Loucy (cell line): ENCODE results near the gene ADARB2.

ENCODE experiments used
- H2AFZ ChIP-seq: fragments of 200-600 bp; sonication (generic); 2 replicates; pipeline ENCODE4 v1.6.0; 2016; ENCODE audit warnings: antibody characterized with exemption, mild to moderate bottlenecking, low read length, moderate library complexity
- H3F3A ChIP-seq: fragments of 200-600 bp; 2 replicates; pipeline ENCODE4 v1.6.0; 2016; ENCODE audit warnings: antibody characterized with exemption, low read depth, mild to moderate bottlenecking
- H3K27me3 ChIP-seq: fragments of 200-600 bp; sonication (generic); 2 replicates; pipeline ENCODE4 v1.6.1; 2014; ENCODE audit warnings: low read length, mild to moderate bottlenecking; ENCODE audit not compliant: insufficient read depth, poor library complexity, severe bottlenecking
- H3K36me3 ChIP-seq: fragments of 200-600 bp; sonication (generic); 2 replicates; pipeline ENCODE4 v1.6.1; 2016; ENCODE audit warnings: low read length; ENCODE audit not compliant: insufficient read depth
- H3K4me1 ChIP-seq: fragments of 200-600 bp; sonication (generic); 2 replicates; pipeline ENCODE4 v1.5.1; 2014; ENCODE audit warnings: low read length, mild to moderate bottlenecking; ENCODE audit not compliant: insufficient read depth, poor library complexity, severe bottlenecking
- H3K4me2 ChIP-seq: fragments of 200-600 bp; sonication (generic); 2 replicates; pipeline ENCODE4 v1.6.0; 2014; ENCODE audit warnings: antibody characterized with exemption, low read length, low read depth, mild to moderate bottlenecking; ENCODE audit not compliant: poor library complexity, severe bottlenecking
- H3K4me3 ChIP-seq: fragments of 200-600 bp; sonication (generic); 2 replicates; pipeline ENCODE4 v1.5.1; 2014; ENCODE audit warnings: low read length, mild to moderate bottlenecking, mixed read lengths; ENCODE audit not compliant: poor library complexity, severe bottlenecking
- H3K79me2 ChIP-seq: fragments of 200-600 bp; sonication (generic); 2 replicates; pipeline ENCODE4 v1.6.1; 2014; ENCODE audit warnings: low read length; ENCODE audit not compliant: insufficient read depth
- H3K9ac ChIP-seq: fragments of 200-600 bp; sonication (generic); 2 replicates; pipeline ENCODE4 v1.6.0; 2014; ENCODE audit warnings: mild to moderate bottlenecking, low read depth, low read length, moderate library complexity; ENCODE audit not compliant: poor library complexity, severe bottlenecking
- H3K9me2 ChIP-seq: fragments of 200-600 bp; sonication (generic); replicated peaks from 2 replicates; pipeline ENCODE4 v1.6.1; 2016; ENCODE audit warnings: low read depth, low read length, mixed read lengths
- H3K9me3 ChIP-seq: fragments of 200-600 bp; sonication (generic); 2 replicates; pipeline ENCODE4 v1.6.1; 2014; ENCODE audit warnings: mild to moderate bottlenecking, antibody characterized with exemption, low read length, low read depth; ENCODE audit not compliant: insufficient read depth
- H4K20me1 ChIP-seq: fragments of 200-600 bp; sonication (generic); 2 replicates; pipeline ENCODE4 v1.6.0; 2014; ENCODE audit warnings: antibody characterized with exemption, low read length, mild to moderate bottlenecking; ENCODE audit not compliant: insufficient read depth, poor library complexity, severe bottlenecking
- CTCF ChIP-seq: fragments of 200-600 bp; sonication (generic); conservative IDR thresholded peaks from 2 replicates; pipeline ENCODE4 v1.5.1; 2014; ENCODE audit warnings: mild to moderate bottlenecking, antibody characterized with exemption, low read length
- EZH2phosphoT487 ChIP-seq: fragments of 200-600 bp; IDR thresholded peaks from 2 replicates; pipeline ENCODE4 v1.6.1; 2018; ENCODE audit warnings: antibody characterized with exemption, mild to moderate bottlenecking, moderate library complexity, borderline replicate concordance

ADARB2 gene

DNA sequence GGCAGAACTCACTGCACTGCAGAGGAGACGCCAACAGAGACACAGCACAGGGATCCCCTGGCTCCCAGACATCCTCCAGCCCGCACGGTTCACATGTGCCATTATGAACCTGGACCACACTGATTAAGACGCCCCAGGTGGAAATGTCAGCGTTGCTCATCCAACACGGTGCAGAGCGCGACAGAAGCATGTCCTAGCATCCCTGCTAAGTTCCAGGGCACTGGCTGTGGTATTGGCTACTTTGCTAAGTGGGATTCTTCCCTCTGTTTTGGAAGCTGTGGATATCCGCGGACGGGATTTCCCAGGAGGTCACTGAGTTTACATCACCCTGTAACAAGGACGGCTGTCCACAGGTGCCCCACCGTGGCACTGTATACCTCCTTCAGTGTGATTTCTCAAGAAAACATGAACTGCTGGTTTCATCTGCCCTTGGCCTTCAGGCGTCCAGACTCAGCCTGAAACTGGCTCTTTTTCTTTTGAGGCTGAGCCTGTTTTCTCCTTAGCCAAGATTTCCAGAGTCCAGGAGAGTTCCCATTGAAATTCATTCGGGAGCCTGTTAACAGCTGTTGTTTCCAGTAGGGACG lies 357.1 kb downstream of the ADARB2 start:
- Histone ChIP-seq H3K4me3 (no peak overlapping the region), H4K20me1 (no peaks in the 10 kb centered on the region), H3K79me2 (no peaks in the 10 kb centered on the region), H3K4me1 (no peaks in the 10 kb centered on the region), H3K27me3 (no peaks in the 10 kb centered on the region), H3K4me2 (no peak overlapping the region), H3F3A (no peaks in the 10 kb centered on the region), H3K9me3 (no peaks in the 10 kb centered on the region), H2AFZ (no peak overlapping the region), H3K9ac (no peak overlapping the region), H3K9me2 (no peaks in the 10 kb centered on the region), H3K36me3 (no peaks in the 10 kb centered on the region)
- TF ChIP-seq CTCF, result no peak
- TF ChIP-seq EZH2phosphoT487, result no peak

- Histone ChIP-seq H4K20me1 (no peaks in the 10 kb centered on the region), H3K9ac (no peak overlapping the region), H3F3A (no peaks in the 10 kb centered on the region), H3K4me3 (no peak overlapping the region), H3K4me2 (no peak overlapping the region), H3K79me2 (no peaks in the 10 kb centered on the region), H3K27me3 (no peaks in the 10 kb centered on the region), H3K9me2 (no peaks in the 10 kb centered on the region), H2AFZ (no peak overlapping the region), H3K4me1 (no peaks in the 10 kb centered on the region), H3K36me3 (no peaks in the 10 kb centered on the region), H3K9me3 (no peaks in the 10 kb centered on the region)
- TF ChIP-seq EZH2phosphoT487, result no peak
- TF ChIP-seq CTCF, result peak; percentile 55
Measured at GRCh38 chr10:1379601-1380000, 357.7 kb downstream of the ADARB2 start.

- H3K4me3 ChIP-seq, result no peak overlapping the region
- no peaks in the 10 kb centered on the region for H3K79me2 ChIP-seq
- H4K20me1 ChIP-seq, result no peaks in the 10 kb centered on the region
- H3K4me2 ChIP-seq, result no peak overlapping the region
- no peaks in the 10 kb centered on the region for H3F3A ChIP-seq
- H3K9me3 ChIP-seq, result no peaks in the 10 kb centered on the region
- no peak for TF ChIP-seq EZH2phosphoT487
- no peak for TF ChIP-seq CTCF
- no peak overlapping the region for H3K9ac ChIP-seq
- H3K27me3 ChIP-seq, result no peaks in the 10 kb centered on the region
- no peaks in the 10 kb centered on the region for H3K4me1 ChIP-seq
- no peak overlapping the region for H2AFZ ChIP-seq
- H3K9me2 ChIP-seq, result no peaks in the 10 kb centered on the region
- no peaks in the 10 kb centered on the region for H3K36me3 ChIP-seq
Measured at GRCh38 chr10:1378473-1378872, 358.9 kb downstream of the ADARB2 start.
